Fibroblast of pulmonary artery (primary cell): Measurements from ENCODE around the gene ADSL.

Experiments used
- DNase-seq: peaks from one replicate; pipeline ENCODE4 v3.0.0-alpha.2; 2010; ENCODE audit warnings: low read depth
- H3K4me3 ChIP-seq: replicated peaks from 2 replicates; pipeline ENCODE4 v1.5.1; 2011; ENCODE audit warnings: low read depth, mild to moderate bottlenecking, control low read depth, low read length, moderate library complexity
- TF ChIP-seq, protein P1 (sequence below): IDR thresholded peaks from 2 replicates; pipeline ENCODE4 v1.5.1; 2011; ENCODE audit warnings: mild to moderate bottlenecking, control low read depth, low read length, inconsistent platforms; ENCODE audit errors: missing control alignments

The ADSL gene

GRCh38 chr22:40436505-40437431 lies 90.5 kb downstream of the ADSL start:
- peak; percentile 81 for DNase-seq

More at GRCh38 chr22:40436505-40437431, 90.5 kb downstream of the ADSL start:
- H3K4me3 ChIP-seq: no peak overlapping the region
- TF ChIP-seq, protein P1, sequence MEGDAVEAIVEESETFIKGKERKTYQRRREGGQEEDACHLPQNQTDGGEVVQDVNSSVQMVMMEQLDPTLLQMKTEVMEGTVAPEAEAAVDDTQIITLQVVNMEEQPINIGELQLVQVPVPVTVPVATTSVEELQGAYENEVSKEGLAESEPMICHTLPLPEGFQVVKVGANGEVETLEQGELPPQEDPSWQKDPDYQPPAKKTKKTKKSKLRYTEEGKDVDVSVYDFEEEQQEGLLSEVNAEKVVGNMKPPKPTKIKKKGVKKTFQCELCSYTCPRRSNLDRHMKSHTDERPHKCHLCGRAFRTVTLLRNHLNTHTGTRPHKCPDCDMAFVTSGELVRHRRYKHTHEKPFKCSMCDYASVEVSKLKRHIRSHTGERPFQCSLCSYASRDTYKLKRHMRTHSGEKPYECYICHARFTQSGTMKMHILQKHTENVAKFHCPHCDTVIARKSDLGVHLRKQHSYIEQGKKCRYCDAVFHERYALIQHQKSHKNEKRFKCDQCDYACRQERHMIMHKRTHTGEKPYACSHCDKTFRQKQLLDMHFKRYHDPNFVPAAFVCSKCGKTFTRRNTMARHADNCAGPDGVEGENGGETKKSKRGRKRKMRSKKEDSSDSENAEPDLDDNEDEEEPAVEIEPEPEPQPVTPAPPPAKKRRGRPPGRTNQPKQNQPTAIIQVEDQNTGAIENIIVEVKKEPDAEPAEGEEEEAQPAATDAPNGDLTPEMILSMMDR: peak; percentile 62
